H54 (cell line): ENCODE data around the gene KIF17.

Source experiments
- DNase-seq: peaks from one replicate; pipeline ENCODE4 v3.0.0; 2011; ENCODE audit warnings: low spot score, mixed read lengths; ENCODE audit not compliant: insufficient read length
- FAIRE-seq: peaks from 3 replicates; lab custom pipeline; 2011; peaks lifted over from hg19 to GRCh38; lab: Jason Lieb, UNC
- POLR2A ChIP-seq: IDR thresholded peaks from 2 replicates; pipeline ENCODE4 v1.6.1; 2011; ENCODE audit warnings: low read depth, mild to moderate bottlenecking, low read length

The KIF17 gene

GRCh38 chr1:20636785-20637347 lies 80.9 kb downstream of the KIF17 start:
- no peak for FAIRE-seq
- no peak for DNase-seq
- no peak for TF ChIP-seq POLR2A

GRCh38 chr1:20634594-20635084 lies 83.2 kb downstream of the KIF17 start:
- no peak for TF ChIP-seq POLR2A
- DNase-seq: no peak
- FAIRE-seq: no peak

- FAIRE-seq (no peak), DNase-seq (no peak)
- TF ChIP-seq POLR2A: no peak
These were observed 83.7 kb downstream of the KIF17 start for GRCh38 chr1:20634065-20634593.

- peak; percentile 41; the same call in 1 of the 2 replicates for TF ChIP-seq POLR2A
- DNase-seq (peak; percentile 54), FAIRE-seq (no peak)
These were observed 84.4 kb downstream of the KIF17 start, which contains the start of gene PINK1 for GRCh38 chr1:20633190-20634064. Gene PINK1 (plus strand): TSS chr1:20633458. CDS start chr1:20633549, 91 bp downstream.

- FAIRE-seq: no peak
- no peak for DNase-seq
- TF ChIP-seq POLR2A: no peak
These were observed 85.4 kb downstream of the KIF17 start for GRCh38 chr1:20632386-20632785.

GRCh38 chr1:20630729-20631128 lies 87.1 kb downstream of the KIF17 start:
- FAIRE-seq (no peak), DNase-seq (no peak)
- no peak for TF ChIP-seq POLR2A

- no peak for TF ChIP-seq POLR2A
- DNase-seq (no peak), FAIRE-seq (no peak)
These were observed 91.3 kb downstream of the KIF17 start for GRCh38 chr1:20626524-20626923.

- TF ChIP-seq POLR2A: no peak
- FAIRE-seq: no peak
- no peak for DNase-seq
These were observed 91.7 kb downstream of the KIF17 start for GRCh38 chr1:20626098-20626427.

- no peak for TF ChIP-seq POLR2A
- FAIRE-seq: no peak
- no peak for DNase-seq
These were observed 92.4 kb downstream of the KIF17 start for GRCh38 chr1:20625176-20626097.

GRCh38 chr1:20624709-20625108 lies 93.1 kb downstream of the KIF17 start:
- FAIRE-seq (no peak), DNase-seq (no peak)
- TF ChIP-seq POLR2A: no peak

GRCh38 chr1:20621012-20621411 lies 96.8 kb downstream of the KIF17 start:
- TF ChIP-seq POLR2A: no peak
- DNase-seq (no peak), FAIRE-seq (no peak)

GRCh38 chr1:20619999-20620398 lies 97.8 kb downstream of the KIF17 start:
- TF ChIP-seq POLR2A: no peak
- FAIRE-seq (no peak), DNase-seq (no peak)

GRCh38 chr1:20618550-20618949 lies 99.3 kb downstream of the KIF17 start:
- no peak for TF ChIP-seq POLR2A
- DNase-seq (no peak), FAIRE-seq (no peak)
